GM21526 (cell line): ENCODE data around the gene FRYL.
"Not testable (repeated sequence)": the region's sequence is repeated elsewhere in the genome, so short reads cannot be mapped to it uniquely, and the experiment has no call there.

ENCODE experiments used
- ATAC-seq: cut with Tn5 transposase; IDR thresholded peaks from one replicate; pipeline ENCODE4 v1.9.1; 2021; ENCODE audit warnings: moderate library complexity; ENCODE audit not compliant: unreplicated experiment, low FRiP score

FRYL gene

GRCh38 chr4:48462363-48462762 lies 317.7 kb downstream of the FRYL start:
- no peak for ATAC-seq

- no peak for ATAC-seq
Observed at GRCh38 chr4:48461000-48461399, 319.1 kb downstream of the FRYL start.

DNA sequence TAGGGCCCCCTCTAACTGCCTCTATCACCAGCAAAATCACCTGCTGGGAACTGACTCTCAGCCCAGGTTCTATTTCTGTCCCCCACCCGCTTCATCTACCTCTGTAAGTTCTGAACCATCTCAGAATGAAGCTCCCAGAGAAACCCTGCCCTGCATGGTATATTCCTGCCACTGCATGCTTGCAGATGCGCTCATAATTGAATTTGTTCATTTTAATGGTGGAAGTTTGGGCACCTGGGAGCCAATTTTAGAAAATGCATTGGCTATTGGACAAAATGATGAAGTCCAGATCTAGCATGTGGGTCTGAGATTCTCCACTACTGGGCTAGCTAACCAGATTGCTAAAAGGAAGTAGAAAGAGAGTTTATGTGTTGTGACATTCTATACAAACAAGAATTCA lies 325.5 kb downstream of the FRYL start:
- no peak for ATAC-seq

DNA sequence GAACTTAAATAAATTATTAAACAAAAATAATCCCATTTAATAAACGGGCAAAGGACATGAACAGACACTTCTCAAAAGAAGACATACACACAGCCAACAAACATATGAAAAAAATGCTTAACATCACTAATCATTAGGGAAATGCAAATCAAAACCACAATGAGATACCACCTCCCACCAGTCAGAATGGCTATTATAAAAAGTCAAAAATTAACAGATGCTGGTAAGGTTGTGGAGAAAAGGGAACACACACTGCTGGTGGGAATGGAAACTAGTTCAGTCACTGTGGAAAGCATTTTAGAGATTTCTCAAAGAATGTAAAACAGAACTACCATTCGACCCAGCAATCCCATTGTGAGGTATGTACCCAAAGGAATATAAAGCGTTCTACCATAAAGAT lies 328.4 kb downstream of the FRYL start:
- not testable (repeated sequence) for ATAC-seq

GRCh38 chr4:48450740-48451139 lies 329.3 kb downstream of the FRYL start:
- no peak for ATAC-seq

- no peak for ATAC-seq
Observed at GRCh38 chr4:48449151-48449550, 330.9 kb downstream of the FRYL start.
